ENCODE results near the gene IWS1.

DNA sequence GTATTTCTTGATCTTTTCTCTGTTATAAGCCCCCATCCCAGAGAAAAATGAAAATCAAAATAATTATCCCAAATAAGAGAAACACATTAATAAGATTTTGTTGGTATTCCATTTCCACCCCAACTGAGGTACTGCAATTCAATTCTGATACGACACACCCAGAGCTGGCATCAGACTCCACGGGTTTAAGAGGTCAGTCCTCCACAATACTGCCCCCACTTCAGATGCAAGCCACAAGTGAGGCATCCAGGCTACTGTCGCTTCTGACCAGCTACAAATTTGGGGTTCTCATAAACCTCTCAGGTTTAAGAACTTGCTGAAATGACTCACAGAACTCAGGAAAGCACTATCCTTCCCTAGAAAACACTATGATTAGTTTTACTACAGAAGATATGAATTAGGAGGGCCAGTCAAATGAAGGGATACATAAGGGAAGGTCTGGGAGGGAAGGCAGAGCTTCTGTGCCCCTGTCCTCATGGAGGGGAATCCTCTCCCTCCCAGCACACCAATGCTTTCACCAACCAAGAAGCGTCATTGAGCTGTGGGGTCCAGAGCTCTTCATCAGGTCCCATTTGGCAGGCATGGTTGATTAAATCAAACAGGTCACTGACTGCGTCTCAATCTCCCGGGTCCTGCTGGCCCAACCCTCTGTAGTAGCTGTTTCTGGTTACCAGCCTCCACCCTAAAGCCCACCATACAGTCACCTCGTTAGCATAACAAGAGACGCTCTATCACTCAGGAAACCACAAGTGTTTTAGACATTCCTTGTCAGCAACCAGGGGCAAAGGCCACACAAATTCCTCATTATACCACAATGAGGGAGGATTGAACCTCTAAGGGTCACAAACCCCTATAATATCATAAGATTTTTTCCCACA lies 46.2 kb downstream of the IWS1 start:
- TF ChIP-seq, protein P1, sequence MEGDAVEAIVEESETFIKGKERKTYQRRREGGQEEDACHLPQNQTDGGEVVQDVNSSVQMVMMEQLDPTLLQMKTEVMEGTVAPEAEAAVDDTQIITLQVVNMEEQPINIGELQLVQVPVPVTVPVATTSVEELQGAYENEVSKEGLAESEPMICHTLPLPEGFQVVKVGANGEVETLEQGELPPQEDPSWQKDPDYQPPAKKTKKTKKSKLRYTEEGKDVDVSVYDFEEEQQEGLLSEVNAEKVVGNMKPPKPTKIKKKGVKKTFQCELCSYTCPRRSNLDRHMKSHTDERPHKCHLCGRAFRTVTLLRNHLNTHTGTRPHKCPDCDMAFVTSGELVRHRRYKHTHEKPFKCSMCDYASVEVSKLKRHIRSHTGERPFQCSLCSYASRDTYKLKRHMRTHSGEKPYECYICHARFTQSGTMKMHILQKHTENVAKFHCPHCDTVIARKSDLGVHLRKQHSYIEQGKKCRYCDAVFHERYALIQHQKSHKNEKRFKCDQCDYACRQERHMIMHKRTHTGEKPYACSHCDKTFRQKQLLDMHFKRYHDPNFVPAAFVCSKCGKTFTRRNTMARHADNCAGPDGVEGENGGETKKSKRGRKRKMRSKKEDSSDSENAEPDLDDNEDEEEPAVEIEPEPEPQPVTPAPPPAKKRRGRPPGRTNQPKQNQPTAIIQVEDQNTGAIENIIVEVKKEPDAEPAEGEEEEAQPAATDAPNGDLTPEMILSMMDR (IDR thresholded peaks at IDR 0.05; ENCODE audit: poor library complexity), result no peak
- TF ChIP-seq EZH2 (IDR thresholded peaks at IDR 0.05; ENCODE audit: borderline replicate concordance), result no peak
- no peak for TF ChIP-seq EZH2phosphoT487 (IDR thresholded peaks at IDR 0.05; ENCODE audit: low read depth, severe bottlenecking, unreplicated experiment)
